Activated CD8-positive, alpha-beta T cell treated with anti-CD3 and anti-CD28 coated beads, Interleukin-2, amount 10 ng/mL, durations not matched to agents 7 days and 5 days (primary cell): ENCODE measurements around the gene SP7. TPM values are rescaled to one million over a fixed set of nuclear protein-coding genes. Genes with fewer than 3 reads are reported as not detected.

Source experiments
- ATAC-seq: fragments of 150-1000 bp; cut with Tn5 transposase; one replicate; pipeline ENCODE4 v1.10.0; 2021; ENCODE audit warnings: moderate library complexity
- CTCF ChIA-PET: fragments of 350-600 bp; sonication (Branson Sonifier 250); formaldehyde crosslinking; loops from one replicate; lab custom pipeline; 2021; ENCODE audit warnings: antibody characterized with exemption; lab: Charles Lee
- POLR2A ChIA-PET: fragments of 350-600 bp; sonication (Branson Sonifier 250); formaldehyde crosslinking; loops from one replicate; lab custom pipeline; 2021; ENCODE audit warnings: antibody characterized with exemption; lab: Charles Lee
- DNase-seq: peaks from one replicate; pipeline ENCODE4 v3.0.0-alpha.2; 2020
- H3K27ac Mint-ChIP-seq: one replicate; pipeline ENCODE4 v1.8.0; 2021; ENCODE audit warnings: mild to moderate bottlenecking, mixed read lengths
- H3K27me3 Mint-ChIP-seq: one replicate; pipeline ENCODE4 v1.8.0; 2021; ENCODE audit warnings: low read depth, mixed read lengths
- H3K36me3 Mint-ChIP-seq: one replicate; pipeline ENCODE4 v1.8.0; 2021; ENCODE audit warnings: low read depth, mixed read lengths
- H3K4me1 Mint-ChIP-seq: one replicate; pipeline ENCODE4 v1.8.0; 2021; ENCODE audit warnings: low read depth, mixed read lengths
- H3K4me3 Mint-ChIP-seq: one replicate; pipeline ENCODE4 v1.8.0; 2021; ENCODE audit warnings: mild to moderate bottlenecking, mixed read lengths
- H3K9me3 Mint-ChIP-seq: one replicate; pipeline ENCODE4 v1.8.0; 2022; ENCODE audit warnings: mixed read lengths; ENCODE audit not compliant: insufficient read depth
- total RNA-seq, 2 experiments: library from RNA; stranded (reverse); gene quantifications; one replicate each; pipeline ENCODE4 v1.2.3, GENCODE V29; 2021

The SP7 gene
- total RNA-seq, 2 experiments from 2014 or later = not detected

- ChIA-PET CTCF (interaction anchor here (1.0 to 3.3 kb wide), 6 partner anchors 9 to 212 kb away, joined by 3 to 21 read pairs (median 4); partner anchors contain the start of gene ESPL1), POLR2A (interaction anchor here (1.2 to 5.2 kb wide), 4 partner anchors 8 to 46 kb away, joined by 3 to 24 read pairs (median 5); partner anchors contain the start of genes ESPL1 and PFDN5)
- Mint-ChIP-seq H3K4me3 (no peak overlapping the region), H3K4me1 (peaks cover 13% of the 10 kb centered on the region), H3K36me3 (peaks cover 72% of the 10 kb centered on the region), H3K9me3 (no peaks in the 10 kb centered on the region), H3K27me3 (no peaks in the 10 kb centered on the region), H3K27ac (no peak overlapping the region)
- ATAC-seq (no peak), DNase-seq (no peak)
Observed at GRCh38 chr12:53277981-53278380, 58.2 kb downstream of the SP7 start.

Other genes starting within 250 kb of the SP7 start
- 1 to 10 TPM; 3.1 to 5.4 TPM for gene IGFBP6, start 238.7 kb downstream of the SP7 start, total RNA-seq
- 10 to 100 TPM; 10.8 to 13.3 TPM for gene SOAT2, start 232.9 kb downstream of the SP7 start, total RNA-seq
- 10 to 100 TPM; 28.2 to 31.4 TPM for gene ZNF740, start 155.6 kb downstream of the SP7 start, total RNA-seq
- gene CSAD, start 155.4 kb downstream of the SP7 start, total RNA-seq = 10 to 100 TPM; 15.7 to 17.0 TPM
- gene ITGB7, start 129.1 kb downstream of the SP7 start, total RNA-seq = 100 to 1,000 TPM; 500 to 503 TPM
- gene RARG, start 104.1 kb downstream of the SP7 start, total RNA-seq = 10 to 100 TPM; 44.1 to 45.9 TPM
- gene ESPL1, start 68.1 kb downstream of the SP7 start, total RNA-seq = 100 to 1,000 TPM; 126 TPM
- gene PFDN5, start 40.8 kb downstream of the SP7 start, total RNA-seq = 100 to 1,000 TPM; 292 to 307 TPM
- 10 to 100 TPM; 55.6 to 56.9 TPM for gene MYG1, start 36.7 kb downstream of the SP7 start, total RNA-seq
- 10 to 100 TPM; 67.5 to 67.9 TPM for gene AAAS, start 14.7 kb downstream of the SP7 start, total RNA-seq
- 10 to 100 TPM; 72.2 to 76.5 TPM for gene SP1, start 43.8 kb upstream of the SP7 start, total RNA-seq
- gene AMHR2, start 87.5 kb upstream of the SP7 start, total RNA-seq = not detected
- 100 to 1,000 TPM; 220 TPM for gene PRR13, start 105.4 kb upstream of the SP7 start, total RNA-seq
- gene PCBP2, start 115.7 kb upstream of the SP7 start, total RNA-seq = 100 to 1,000 TPM; 813 to 836 TPM
- gene MAP3K12, start 163.1 kb upstream of the SP7 start, total RNA-seq = 10 to 100 TPM; 22.7 to 22.9 TPM
- gene TARBP2, start 164.9 kb upstream of the SP7 start, total RNA-seq = 10 to 100 TPM; 30.3 to 36.9 TPM
- not detected for gene NPFF, start 171.1 kb upstream of the SP7 start, total RNA-seq